GM12878 (cell line): ENCODE data around the gene SOCS1. TPM values are rescaled to one million over a fixed set of nuclear protein-coding genes. Genes with fewer than 3 reads are reported as not detected.

Source experiments
- ATAC-seq: fragments of 200-7000 bp; cut with Tn5 transposase; 3 replicates; pipeline ENCODE4 v1.9.1; 2020; ENCODE audit warnings: mild to moderate bottlenecking, moderate library complexity
- BruUV-seq: library from RNA; stranded (reverse); fragments of 400-500 nt; replicated peaks from 2 replicates; lab custom pipeline; 2021; lab: Mats Ljungman, UMichigan
- CTCF ChIA-PET: fragments of 300-600 bp; sonication (Branson Sonifier 250); formaldehyde crosslinking; extraction: SDS; loops from one replicate; lab custom pipeline; 2021; ENCODE audit warnings: inconsistent platforms; lab: Yijun Ruan, JAX
- POLR2A ChIA-PET: fragments of 350-600 bp; formaldehyde crosslinking; extraction: SDS; loops from one replicate; lab custom pipeline; 2021; ENCODE audit warnings: inconsistent platforms; lab: Charles Lee
- RAD21 ChIA-PET: fragments of 300-600 bp; sonication (Branson Sonifier 250); formaldehyde crosslinking; loops from one replicate; lab custom pipeline; 2023; ENCODE audit warnings: antibody characterized with exemption; ENCODE audit not compliant: unreplicated experiment; lab: Charles Lee
- SMC1A ChIA-PET: fragments of 300-600 bp; sonication (Branson Sonifier 250); formaldehyde crosslinking; loops from one replicate; lab custom pipeline; 2023; ENCODE audit not compliant: unreplicated experiment, uncharacterized antibody; lab: Charles Lee
- DNase-seq: peaks from one replicate; pipeline ENCODE4 v3.0.0-alpha.2; 2011; ENCODE audit warnings: low read depth, low spot score
- FAIRE-seq: peaks from 3 replicates; lab custom pipeline; 2011; peaks lifted over from hg19 to GRCh38; lab: Jason Lieb, UNC
- H2AFZ ChIP-seq: 2 replicates; pipeline ENCODE4 v1.6.0; 2011; ENCODE audit warnings: low read depth, low read length, control low read depth; ENCODE audit not compliant: control insufficient read depth
- H3K27ac ChIP-seq: 2 replicates; pipeline ENCODE4 v1.5.1; 2011; ENCODE audit warnings: control low read depth; ENCODE audit not compliant: control insufficient read depth, insufficient read depth
- H3K27me3 ChIP-seq, 2 experiments: replicated peaks in 1 of 2; 2 replicates each; pipeline versions ENCODE4 v1.6.0 to v1.6.1; 2011; ENCODE audit warnings: low read length in 1 of 2; ENCODE audit not compliant: control insufficient read depth in 2 of 2, insufficient read depth in 2 of 2
- H3K36me3 ChIP-seq, 2 experiments: 2 replicates each; pipeline ENCODE4 v1.5.1; 2011; ENCODE audit warnings: low read length in 1 of 2; ENCODE audit not compliant: control insufficient read depth in 2 of 2, insufficient read depth in 2 of 2
- H3K4me1 ChIP-seq: 2 replicates; pipeline ENCODE4 v1.6.1; 2011; ENCODE audit warnings: mild to moderate bottlenecking, low read length, moderate library complexity, mixed read lengths; ENCODE audit not compliant: control insufficient read depth, insufficient read depth
- H3K4me2 ChIP-seq: 2 replicates; pipeline ENCODE4 v1.6.0; 2011; ENCODE audit warnings: control low read depth; ENCODE audit not compliant: control insufficient read depth, insufficient read depth
- H3K4me3 ChIP-seq: fragments of 200-600 bp; sonication (generic); 2 replicates; pipeline ENCODE4 v1.5.1; 2016
- H3K79me2 ChIP-seq: 2 replicates; pipeline ENCODE4 v1.6.0; 2011; ENCODE audit warnings: low read length; ENCODE audit not compliant: control insufficient read depth, insufficient read depth
- H3K9ac ChIP-seq: 2 replicates; pipeline ENCODE4 v1.8.0; 2011; ENCODE audit warnings: low read length, control low read depth, mixed read lengths; ENCODE audit not compliant: control insufficient read depth, insufficient read depth
- H3K9me3 ChIP-seq: replicated peaks from 3 replicates; pipeline ENCODE4 v1.5.1; 2011; ENCODE audit warnings: mild to moderate bottlenecking, low read length; ENCODE audit not compliant: control insufficient read depth, insufficient read depth
- H4K20me1 ChIP-seq: 2 replicates; pipeline ENCODE4 v1.6.0; 2011; ENCODE audit not compliant: control insufficient read depth, insufficient read depth
- ATF2 ChIP-seq: IDR thresholded peaks from 2 replicates; pipeline ENCODE4 v1.6.1; 2012; ENCODE audit warnings: low read length, inconsistent platforms
- BRCA1 ChIP-seq: IDR thresholded peaks from 2 replicates; pipeline ENCODE4 v1.6.1; 2011; ENCODE audit warnings: low read depth, low read length, improper control_type of control experiment
- CEBPB ChIP-seq, 2 experiments: fragments of 150-350 bp in 1 of 2; IDR thresholded peaks; 2 replicates each; pipeline ENCODE4 v1.6.1; 2012 to 2014; ENCODE audit warnings: low read depth in 2 of 2, low read length in 2 of 2, borderline replicate concordance in 1 of 2, inconsistent platforms in 1 of 2
- CHD4 ChIP-seq: fragments of 200-600 bp; sonication (generic); IDR thresholded peaks from 2 replicates; pipeline ENCODE4 v1.6.1; 2016; ENCODE audit warnings: mild to moderate bottlenecking
- FOXM1 ChIP-seq: IDR thresholded peaks from 2 replicates; pipeline ENCODE4 v1.6.1; 2012; ENCODE audit warnings: low read depth, mild to moderate bottlenecking, inconsistent platforms, low read length, moderate library complexity
- HDAC2 ChIP-seq: fragments of 200-600 bp; sonication (generic); IDR thresholded peaks from 2 replicates; pipeline ENCODE4 v1.6.1; 2017
- HDAC6 ChIP-seq: fragments of 200-600 bp; sonication (generic); IDR thresholded peaks from one replicate; pipeline ENCODE4 v1.8.0; 2017; ENCODE audit warnings: antibody characterized with exemption; ENCODE audit not compliant: unreplicated experiment
- KDM1A ChIP-seq: fragments of 200-600 bp; sonication (generic); IDR thresholded peaks from 2 replicates; pipeline ENCODE4 v1.6.1; 2016; ENCODE audit warnings: borderline replicate concordance
- MLLT1 ChIP-seq: fragments of 450-650 bp; IDR thresholded peaks from 2 replicates; pipeline ENCODE4 v1.6.1; 2016; ENCODE audit warnings: mild to moderate bottlenecking
- MTA2 ChIP-seq: fragments of 450-650 bp; IDR thresholded peaks from 2 replicates; pipeline ENCODE4 v1.6.1; 2016; ENCODE audit warnings: low read depth, mild to moderate bottlenecking, moderate library complexity
- NR2C1 ChIP-seq: fragments of 450-650 bp; IDR thresholded peaks from 2 replicates; pipeline ENCODE4 v1.6.1; 2017; ENCODE audit warnings: antibody characterized with exemption, mild to moderate bottlenecking, moderate library complexity
- RBBP5 ChIP-seq: fragments of 200-600 bp; sonication (generic); conservative IDR thresholded peaks from 2 replicates; pipeline ENCODE4 v1.6.1; 2016
- SPI1 ChIP-seq: IDR thresholded peaks from 2 replicates; pipeline ENCODE4 v1.6.1; 2011; ENCODE audit warnings: low read depth, mild to moderate bottlenecking, low read length, moderate library complexity, borderline replicate concordance; ENCODE audit not compliant: insufficient read depth
- STAT1 ChIP-seq: fragments of 450-650 bp; conservative IDR thresholded peaks from 2 replicates; pipeline ENCODE4 v1.6.1; 2014; ENCODE audit warnings: antibody characterized with exemption, mild to moderate bottlenecking
- YBX1 ChIP-seq: fragments of 450-650 bp; IDR thresholded peaks from 2 replicates; pipeline ENCODE4 v1.6.1; 2016; ENCODE audit warnings: antibody characterized with exemption
- ZBTB11 ChIP-seq: fragments of 450-650 bp; formaldehyde crosslinking; IDR thresholded peaks from 2 replicates; pipeline ENCODE4 v1.5.0; 2022; ENCODE audit warnings: mild to moderate bottlenecking, missing genetic modification characterization
- ZNF384 ChIP-seq: IDR thresholded peaks from 2 replicates; pipeline ENCODE4 v1.6.1; 2012; ENCODE audit warnings: low read depth, mild to moderate bottlenecking, low read length, improper control_type of control experiment, borderline replicate concordance
- WGBS: methylation state at CpG from one replicate; pipeline ENCODE4 v1.1.6; 2016; ENCODE audit warnings: low lambda C conversion rate; ENCODE audit not compliant: insufficient replicate concordance, insufficient coverage; ENCODE audit errors: missing lambda C conversion rate; 5-methylcytosine and 5-hydroxymethylcytosine counted together
- in situ Hi-C: fragments of 300-500 bp; cut with MboI; formaldehyde crosslinking; loops from 9 replicates; pipeline ENCODE4 v1.14.3; 2018; ENCODE audit warnings: mixed read lengths
- intact Hi-C: fragments of 100-400 bp; cut with micrococcal nuclease; formaldehyde crosslinking; loops from one replicate; pipeline ENCODE4 v1.14.2; 2022; ENCODE audit not compliant: unreplicated experiment
- polyA plus RNA-seq, 11 experiments: library from polyadenylated mRNA; depleted of rRNA in 4 of 11; unstranded in 6 of 11; stranded (reverse) in 5 of 11; fragments of >200 nt; fragmentation: Nextera tagmentation in 4 of 11; fragmentation: Illumina TruSeq in 1 of 11; extraction: Ambion mirVana in 4 of 11; extraction: Trizol in 1 of 11; gene quantifications; 1 replicate in 1 of 11; 2 replicates in 10 of 11; pipeline versions ENCODE4 v1.2.1 to v1.2.3, GENCODE V29; 2011 to 2016; ENCODE audit warnings: inconsistent platforms in 2 of 11, missing spikeins in 2 of 11, low read depth in 1 of 11
- total RNA-seq, 4 experiments: library from RNA; depleted of rRNA in 3 of 4; stranded (reverse); fragments of >200 nt in 3 of 4; fragmentation: Illumina TruSeq in 1 of 4; extraction: Trizol in 1 of 4; gene quantifications; 2 replicates each; pipeline versions ENCODE4 v1.2.1 to v1.2.3, GENCODE V29; 2013 to 2021

SOCS1 gene
- total and polyA plus RNA-seq, 10 of the 15 experiments (the other 5 are each of a cell fraction or from before 2014, with no cell fraction given), result 0.42 to 39.8 (median 11.2) TPM

- Histone ChIP-seq H2AFZ (peak overlapping the region; percentile 25; the same call in 1 of the 2 replicates), H3K4me3 (peak overlapping the region; percentile 91), H3K36me3 (peaks cover 0 to 3% of the 10 kb centered on the region in 2 experiments; a peak in 1 of 4 replicates), H4K20me1 (no peaks in the 10 kb centered on the region), H3K9me3 (no peaks in the 10 kb centered on the region), H3K79me2 (peaks cover 37% of the 10 kb centered on the region), H3K4me2 (peak overlapping the region; percentile 92), H3K9ac (peak overlapping the region; percentile 89), H3K27me3 (no peaks in the 10 kb centered on the region), H3K4me1 (peaks cover 43% of the 10 kb centered on the region), H3K27ac (peak overlapping the region; percentile 71)
- ChIA-PET RAD21 (interaction anchor here (0.6 to 11.8 kb wide), 65 partner anchors 9 to 313 kb away, joined by 3 to 243 read pairs (median 5); partner anchors contain the start of gene DEXI), SMC1A (interaction anchor here (0.6 to 8.8 kb wide), 41 partner anchors 19 to 304 kb away, joined by 3 to 108 read pairs (median 5); no protein-coding TSS in a partner anchor), POLR2A (interaction anchor here (0.6 to 6.6 kb wide), 31 partner anchors 19 to 567 kb away, joined by 3 to 80 read pairs (median 7); no protein-coding TSS in a partner anchor), CTCF (interaction anchor here (0.7 to 11.0 kb wide), 40 partner anchors 19 to 305 kb away, joined by 3 to 170 read pairs (median 5); no protein-coding TSS in a partner anchor)
- WGBS, result under 1% methylated on average over 86 of the region's 105 CpGs
- FAIRE-seq, result no peak
- peak; percentile 4 for ATAC-seq
- no peak for DNase-seq
- no TSS peak for BruUV-seq
- in situ Hi-C loops (loop anchor here (5.0 kb wide), 1 partner anchor 288 kb away; no protein-coding TSS in a partner anchor), intact Hi-C loops (loop anchor here (1.0 to 5.0 kb wide), 6 partner anchors 30 to 273 kb away; no protein-coding TSS in a partner anchor)
- TF ChIP-seq HDAC6 (peak; percentile 76), FOXM1 (no peak), NR2C1 (no peak), YBX1 (no peak), RBBP5 (no peak), MLLT1 (0 out of 2 replicates have a peak, but pooled peaks have one; percentile 15), ATF2 (no peak), CHD4 (no peak), HDAC2 (no peak), ZNF384 (no peak), CEBPB (IDR thresholded peaks at IDR 0.05; ENCODE audit: borderline replicate concordance in 1 of 2, low read depth in 2 of 2, low read length in 2 of 2) (no peak), KDM1A (no peak), SPI1 (0 out of 2 replicates have a peak, but pooled peaks have one; percentile 11), MTA2 (no peak), BRCA1 (no peak), STAT1 (no peak), ZBTB11 (CRISPR knock-in tag) (0 out of 2 replicates have a peak, but pooled peaks have one; percentile 19)
These were observed 879 bp downstream of the SOCS1 start for GRCh38 chr16:11254913-11255736.
